T-helper 1 cell treated with Interleukin-12 subunit alpha and Interleukin-12 subunit beta and Interleukin-4 antibody, amounts not matched to agents 30 μg/mL and 1 μg/mL, for 36 hours (primary cell): ENCODE measurements around the gene MSANTD1.

Source experiments
- H3K27ac Mint-ChIP-seq: one replicate; pipeline ENCODE4 v1.8.0; 2021; ENCODE audit warnings: mild to moderate bottlenecking, mixed read lengths
- H3K27me3 Mint-ChIP-seq: one replicate; pipeline ENCODE4 v1.8.0; 2021; ENCODE audit warnings: low read depth, mixed read lengths
- H3K36me3 Mint-ChIP-seq: one replicate; pipeline ENCODE4 v1.8.0; 2021; ENCODE audit warnings: low read depth, mixed read lengths
- H3K4me1 Mint-ChIP-seq: one replicate; pipeline ENCODE4 v1.8.0; 2021; ENCODE audit warnings: low read depth, mixed read lengths
- H3K4me3 Mint-ChIP-seq: one replicate; pipeline ENCODE4 v1.8.0; 2021; ENCODE audit warnings: mild to moderate bottlenecking, moderate library complexity, mixed read lengths
- H3K9me3 Mint-ChIP-seq: one replicate; pipeline ENCODE4 v1.8.0; 2021; ENCODE audit warnings: mixed read lengths

The MSANTD1 gene

DNA sequence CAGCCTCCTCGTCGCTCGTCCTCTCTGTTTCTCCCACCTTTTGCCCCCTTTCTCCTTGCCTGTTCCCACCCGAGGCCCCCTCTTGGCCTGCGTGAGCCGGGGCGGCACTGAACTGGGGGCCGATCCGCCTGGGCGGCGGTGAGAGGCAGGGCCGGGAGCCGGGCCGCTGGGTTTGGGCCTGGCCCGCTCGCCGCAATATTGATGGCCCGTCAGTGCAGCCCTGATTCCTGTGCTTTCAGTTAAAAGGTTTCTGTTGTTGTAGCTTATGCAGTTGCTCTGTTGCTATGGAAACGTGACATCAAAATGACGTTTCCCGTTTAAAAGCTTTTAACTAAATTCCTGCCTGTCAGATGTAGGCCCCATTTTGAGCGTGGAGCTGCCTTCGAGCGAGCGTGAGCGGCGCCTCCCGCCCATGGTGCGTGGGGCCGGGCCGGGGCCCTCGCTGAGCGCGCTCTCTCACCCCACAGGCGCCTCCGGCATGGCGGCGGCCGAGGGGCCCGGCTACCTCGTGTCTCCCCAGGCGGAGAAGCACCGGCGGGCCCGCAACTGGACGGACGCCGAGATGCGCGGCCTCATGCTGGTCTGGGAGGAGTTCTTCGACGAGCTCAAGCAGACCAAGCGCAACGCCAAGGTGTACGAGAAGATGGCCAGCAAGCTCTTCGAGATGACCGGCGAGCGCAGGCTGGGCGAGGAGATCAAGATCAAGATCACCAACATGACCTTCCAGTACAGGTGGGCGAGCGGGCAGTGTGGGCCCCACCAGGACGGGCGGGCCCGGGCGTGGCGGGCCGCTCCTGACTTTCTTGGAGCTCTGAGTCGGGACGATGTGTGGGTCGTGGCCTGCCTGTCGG lies at the start of gene MSANTD1:
TSS of gene MSANTD1 (plus strand) at position 349 of the 851 bp plus-strand sequence. CDS start at position 413, 64 bp downstream.
- Mint-ChIP-seq H3K27me3 (no peaks in the 10 kb centered on the region), H3K4me3 (no peak within 1 kb of the TSS), H3K4me1 (peaks cover 6% of the 10 kb centered on the region), H3K27ac (no peak within 1 kb of the TSS), H3K9me3 (no peaks in the 10 kb centered on the region), H3K36me3 (no peaks in the 10 kb centered on the region)

GRCh38 chr4:3199653-3200422 lies 49.1 kb upstream of the MSANTD1 start:
- Mint-ChIP-seq H3K27me3 (no peaks in the 10 kb centered on the region), H3K27ac (no peak overlapping the region), H3K36me3 (peaks cover 17% of the 10 kb centered on the region), H3K9me3 (no peaks in the 10 kb centered on the region), H3K4me1 (peaks cover 55% of the 10 kb centered on the region), H3K4me3 (no peak overlapping the region)

GRCh38 chr4:3200423-3201090 lies 48.4 kb upstream of the MSANTD1 start:
- H3K4me3 Mint-ChIP-seq: no peak overlapping the region
- no peaks in the 10 kb centered on the region for H3K9me3 Mint-ChIP-seq
- peak overlapping the region; percentile 59 for H3K27ac Mint-ChIP-seq
- peaks cover 15% of the 10 kb centered on the region for H3K36me3 Mint-ChIP-seq
- no peaks in the 10 kb centered on the region for H3K27me3 Mint-ChIP-seq
- H3K4me1 Mint-ChIP-seq: peaks cover 51% of the 10 kb centered on the region

DNA sequence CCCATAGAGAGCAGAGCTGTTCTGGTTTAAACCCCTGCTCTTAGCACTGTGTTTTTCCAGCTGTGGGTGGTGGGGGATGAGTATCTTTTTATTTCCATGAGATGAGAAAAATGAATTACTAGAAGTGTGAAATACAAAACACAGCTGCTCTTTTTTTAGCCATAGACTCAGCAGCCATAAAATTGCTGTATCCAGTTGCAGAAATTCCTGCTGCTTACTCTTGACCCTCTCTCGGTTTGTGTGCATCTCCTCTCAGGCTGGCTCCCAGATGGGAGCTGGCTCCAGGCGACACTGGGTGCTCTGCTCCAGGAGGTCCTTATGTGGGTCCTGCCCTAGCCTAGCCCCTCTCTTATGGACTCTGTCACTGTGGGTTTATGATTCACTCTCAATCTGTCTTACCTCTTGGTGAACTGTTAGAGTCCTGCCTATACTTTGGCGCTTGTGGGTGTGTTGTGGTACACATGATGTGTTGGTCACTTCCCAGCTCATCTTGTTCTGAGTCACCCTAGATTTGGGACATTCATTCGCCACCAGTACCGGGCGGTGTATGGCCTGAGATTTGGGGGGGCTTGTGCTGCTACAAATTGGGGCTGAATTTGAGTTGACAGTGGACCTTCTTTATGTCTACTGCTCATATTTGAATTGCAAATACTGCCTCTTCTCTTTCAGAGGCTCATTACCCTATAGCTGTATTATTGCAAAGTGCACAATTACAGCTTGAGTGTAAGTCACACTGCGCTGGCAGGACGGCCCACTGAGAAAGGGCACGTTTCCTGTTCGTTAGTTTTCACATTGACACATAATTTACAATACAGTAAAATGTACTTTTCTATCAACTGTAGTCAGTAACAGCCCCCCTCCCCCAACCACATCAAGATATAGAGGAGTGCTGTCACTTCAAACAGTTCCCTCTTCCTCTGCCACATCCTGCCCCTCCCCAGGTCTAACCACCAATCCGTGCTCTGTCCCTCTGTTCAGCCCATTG lies 46.9 kb upstream of the MSANTD1 start:
- peaks cover 37% of the 10 kb centered on the region for H3K4me1 Mint-ChIP-seq
- peak overlapping the region; percentile 91 for H3K27ac Mint-ChIP-seq
- H3K4me3 Mint-ChIP-seq: peak overlapping the region; percentile 68
- H3K9me3 Mint-ChIP-seq: no peaks in the 10 kb centered on the region
- H3K27me3 Mint-ChIP-seq: no peaks in the 10 kb centered on the region
- peaks cover 18% of the 10 kb centered on the region for H3K36me3 Mint-ChIP-seq

DNA sequence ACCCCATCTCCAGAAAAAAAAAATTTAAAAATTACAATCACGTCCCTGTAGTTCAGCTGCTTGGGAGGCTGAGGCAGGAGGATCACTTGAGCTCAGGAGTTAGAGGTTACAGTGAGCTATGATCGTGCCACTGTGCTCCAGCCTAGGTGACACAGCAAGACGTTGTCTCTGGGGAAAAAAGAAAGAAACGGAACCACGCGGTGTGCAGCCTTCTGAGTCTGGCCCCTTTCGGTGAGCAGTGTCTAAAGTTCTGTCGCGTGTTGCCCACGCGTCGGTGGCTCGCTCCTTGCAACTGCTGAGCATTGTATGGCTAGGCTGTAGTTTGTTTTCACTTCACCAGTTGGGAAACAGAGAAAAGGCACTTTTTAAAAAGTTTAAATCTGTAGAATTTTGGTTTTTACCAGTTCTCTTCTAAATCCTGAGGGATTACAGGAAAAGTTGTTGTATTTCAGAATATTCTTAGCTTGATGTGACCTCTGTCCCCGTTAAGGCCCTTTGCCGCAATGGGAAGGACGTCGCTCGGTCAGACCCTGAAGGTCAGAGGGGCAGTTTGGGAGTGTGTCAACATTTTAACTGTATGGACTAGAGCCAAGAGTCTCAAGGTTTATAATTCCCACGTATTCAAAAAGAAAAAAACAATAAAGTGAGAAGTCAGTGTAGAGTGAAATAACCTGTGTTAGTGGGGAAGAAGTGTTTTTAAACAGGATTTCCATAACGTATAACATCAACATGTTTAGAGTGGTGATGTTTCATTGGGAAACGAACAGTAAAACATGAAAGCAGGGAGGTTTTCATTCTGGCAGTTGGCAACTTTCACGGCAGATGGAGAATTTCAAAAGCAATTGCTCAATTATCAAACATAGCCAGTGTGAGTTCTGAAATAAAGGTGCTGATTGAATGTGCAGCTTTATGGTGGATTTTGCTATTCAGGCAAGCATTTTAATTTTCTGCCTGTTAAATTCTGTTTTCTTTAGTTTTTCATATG lies 45.8 kb upstream of the MSANTD1 start:
- peak overlapping the region; percentile 68 for H3K4me3 Mint-ChIP-seq
- peaks cover 22% of the 10 kb centered on the region for H3K36me3 Mint-ChIP-seq
- no peaks in the 10 kb centered on the region for H3K27me3 Mint-ChIP-seq
- H3K9me3 Mint-ChIP-seq: no peaks in the 10 kb centered on the region
- H3K27ac Mint-ChIP-seq: peak overlapping the region; percentile 91
- peaks cover 31% of the 10 kb centered on the region for H3K4me1 Mint-ChIP-seq

- H3K4me3 Mint-ChIP-seq: no peak overlapping the region
- no peaks in the 10 kb centered on the region for H3K27me3 Mint-ChIP-seq
- peaks cover 31% of the 10 kb centered on the region for H3K4me1 Mint-ChIP-seq
- peaks cover 29% of the 10 kb centered on the region for H3K36me3 Mint-ChIP-seq
- H3K9me3 Mint-ChIP-seq: no peaks in the 10 kb centered on the region
- no peak overlapping the region for H3K27ac Mint-ChIP-seq
Observed at GRCh38 chr4:3203971-3204431, 45.0 kb upstream of the MSANTD1 start.

- H3K27ac Mint-ChIP-seq: no peak overlapping the region
- H3K4me3 Mint-ChIP-seq: no peak overlapping the region
- H3K4me1 Mint-ChIP-seq: peaks cover 31% of the 10 kb centered on the region
- no peaks in the 10 kb centered on the region for H3K27me3 Mint-ChIP-seq
- H3K9me3 Mint-ChIP-seq: no peaks in the 10 kb centered on the region
- peaks cover 33% of the 10 kb centered on the region for H3K36me3 Mint-ChIP-seq
Observed at GRCh38 chr4:3205995-3206394, 43.0 kb upstream of the MSANTD1 start.

- no peaks in the 10 kb centered on the region for H3K27me3 Mint-ChIP-seq
- no peaks in the 10 kb centered on the region for H3K9me3 Mint-ChIP-seq
- no peak overlapping the region for H3K4me3 Mint-ChIP-seq
- peaks cover 33% of the 10 kb centered on the region for H3K36me3 Mint-ChIP-seq
- peaks cover 27% of the 10 kb centered on the region for H3K4me1 Mint-ChIP-seq
- H3K27ac Mint-ChIP-seq: no peak overlapping the region
Observed at GRCh38 chr4:3206439-3207100, 42.4 kb upstream of the MSANTD1 start.

GRCh38 chr4:3207531-3208037 lies 41.4 kb upstream of the MSANTD1 start:
- Mint-ChIP-seq H3K4me3 (no peak overlapping the region), H3K9me3 (no peaks in the 10 kb centered on the region), H3K27ac (no peak overlapping the region), H3K4me1 (peaks cover 18% of the 10 kb centered on the region), H3K36me3 (peaks cover 33% of the 10 kb centered on the region), H3K27me3 (no peaks in the 10 kb centered on the region)

- Mint-ChIP-seq H3K4me1 (peaks cover 7% of the 10 kb centered on the region), H3K27me3 (no peaks in the 10 kb centered on the region), H3K4me3 (no peak overlapping the region), H3K9me3 (no peaks in the 10 kb centered on the region), H3K27ac (no peak overlapping the region), H3K36me3 (peaks cover 34% of the 10 kb centered on the region)
Observed at GRCh38 chr4:3208826-3209225, 40.1 kb upstream of the MSANTD1 start.

- H3K4me3 Mint-ChIP-seq: no peak overlapping the region
Observed at GRCh38 chr4:3209551-3210325, 39.2 kb upstream of the MSANTD1 start.

DNA sequence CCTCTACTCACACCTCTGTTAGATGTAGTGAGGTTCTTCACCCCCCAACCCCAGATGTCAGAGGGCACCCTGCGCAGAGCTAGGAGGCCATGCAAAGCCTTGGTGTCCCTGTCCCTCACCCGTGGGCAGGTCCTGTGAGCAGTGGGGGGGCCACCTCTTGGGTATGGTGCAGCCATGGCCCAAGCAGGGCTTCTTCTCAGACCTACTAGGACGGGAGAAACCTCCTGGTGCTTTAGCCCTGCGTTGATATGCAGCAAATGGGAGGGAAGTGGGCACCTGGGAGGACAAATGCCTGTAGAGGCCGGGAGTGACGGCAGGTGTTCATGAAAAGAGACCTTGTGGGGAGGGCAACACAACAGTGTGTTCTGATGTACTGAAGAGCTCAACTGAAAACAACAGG lies 38.5 kb upstream of the MSANTD1 start:
- H3K9me3 Mint-ChIP-seq: no peaks in the 10 kb centered on the region
- H3K27me3 Mint-ChIP-seq: no peaks in the 10 kb centered on the region
- no peak overlapping the region for H3K27ac Mint-ChIP-seq

More at GRCh38 chr4:3209551-3210325, 39.2 kb upstream of the MSANTD1 start:
- Mint-ChIP-seq H3K27ac (no peak overlapping the region), H3K4me1 (peaks cover 3% of the 10 kb centered on the region), H3K36me3 (peaks cover 36% of the 10 kb centered on the region), H3K9me3 (no peaks in the 10 kb centered on the region), H3K27me3 (no peaks in the 10 kb centered on the region)

More for the DNA sequence above, 38.5 kb upstream of the MSANTD1 start:
- Mint-ChIP-seq H3K4me1 (peaks cover 3% of the 10 kb centered on the region), H3K4me3 (no peak overlapping the region), H3K36me3 (peaks cover 38% of the 10 kb centered on the region)
